H1 (cell line): ENCODE measurements around the gene ASTN2. TPM values are rescaled to one million over a fixed set of nuclear protein-coding genes. Genes with fewer than 3 reads are reported as not detected.

Experiments
- CTCF ChIA-PET: fragments of 300-600 bp; sonication (Branson Sonifier 250); formaldehyde crosslinking; loops from one replicate; lab custom pipeline; 2021; ENCODE audit not compliant: partially characterized antibody; lab: Charles Lee
- POLR2A ChIA-PET: fragments of 300-600 bp; sonication (Branson Sonifier 250); formaldehyde crosslinking; loops from one replicate; lab custom pipeline; 2021; ENCODE audit warnings: inconsistent platforms; ENCODE audit not compliant: partially characterized antibody; lab: Charles Lee
- DNase-seq, 2 experiments: peaks; one replicate each; pipeline versions ENCODE4 v3.0.0 to v3.0.0-alpha.2; 2010 to 2022; ENCODE audit warnings: low spot score in 2 of 2, low read depth in 1 of 2, mixed read lengths in 1 of 2
- FAIRE-seq: peaks from 2 replicates; lab custom pipeline; 2011; peaks lifted over from hg19 to GRCh38; lab: Jason Lieb, UNC
- H2AFZ ChIP-seq: 2 replicates; pipeline ENCODE4 v1.8.1; 2012; ENCODE audit warnings: low read length, inconsistent platforms
- H2AK5ac ChIP-seq: 2 replicates; pipeline ENCODE4 v1.6.1; 2013; ENCODE audit warnings: low read depth, low read length
- H2BK120ac ChIP-seq: replicated peaks from 2 replicates; pipeline ENCODE3; 2013; ENCODE audit warnings: low read depth, low read length, inconsistent platforms
- H2BK12ac ChIP-seq: 2 replicates; pipeline ENCODE4 v1.6.1; 2013; ENCODE audit warnings: low read depth, low read length
- H2BK15ac ChIP-seq: 2 replicates; pipeline ENCODE4 v1.6.1; 2013; ENCODE audit warnings: low read length
- H2BK20ac ChIP-seq: 2 replicates; pipeline ENCODE4 v1.6.1; 2013; ENCODE audit warnings: low read length
- H2BK5ac ChIP-seq: 2 replicates; pipeline ENCODE4 v1.6.1; 2013; ENCODE audit warnings: low read depth, low read length
- H3K14ac ChIP-seq: 2 replicates; pipeline ENCODE4 v1.6.1; 2013; ENCODE audit warnings: inconsistent platforms; ENCODE audit not compliant: insufficient read length
- H3K18ac ChIP-seq: 2 replicates; pipeline ENCODE4 v1.6.1; 2013; ENCODE audit warnings: low read length; ENCODE audit errors: extremely low read depth
- H3K23ac ChIP-seq: 2 replicates; pipeline ENCODE4 v1.6.1; 2013; ENCODE audit warnings: inconsistent platforms; ENCODE audit not compliant: insufficient read length
- H3K23me2 ChIP-seq: 2 replicates; pipeline ENCODE4 v1.6.1; 2013; ENCODE audit warnings: low read depth, low read length
- H3K27ac ChIP-seq: 2 replicates; pipeline ENCODE4 v1.6.1; 2011; ENCODE audit warnings: low read depth, low read length, inconsistent platforms
- H3K27me3 ChIP-seq, 4 experiments: replicated peaks in 1 of 4; 1 replicate in 1 of 4; 2 replicates in 3 of 4; pipeline versions ENCODE4 v1.6.1 to v1.8.1; 2011 to 2013; ENCODE audit warnings: low read length in 3 of 4, mild to moderate bottlenecking in 3 of 4, inconsistent platforms in 2 of 4, mixed read lengths in 2 of 4, moderate library complexity in 1 of 4; ENCODE audit not compliant: control insufficient read depth in 3 of 4, insufficient read depth in 3 of 4; ENCODE audit errors: extremely low read depth in 1 of 4
- H3K36me3 ChIP-seq, 4 experiments: 2 replicates each; pipeline versions ENCODE4 v1.6.1 to v1.8.1; 2011 to 2013; ENCODE audit warnings: mild to moderate bottlenecking in 4 of 4, low read length in 3 of 4, moderate library complexity in 2 of 4, control low read depth in 1 of 4, inconsistent platforms in 1 of 4; ENCODE audit not compliant: insufficient read depth in 4 of 4, control insufficient read depth in 2 of 4
- H3K4ac ChIP-seq: replicated peaks from 2 replicates; pipeline ENCODE3; 2013; ENCODE audit warnings: low read length, low read depth, mixed read lengths, inconsistent platforms; ENCODE audit not compliant: insufficient read length
- H3K4me1 ChIP-seq, 4 experiments: replicated peaks in 1 of 4; 1 replicate in 1 of 4; 2 replicates in 3 of 4; pipeline versions ENCODE4 v1.6.1 to v1.8.1; 2011 to 2013; ENCODE audit warnings: low read length in 3 of 4, inconsistent platforms in 2 of 4, mixed read lengths in 1 of 4; ENCODE audit not compliant: insufficient read depth in 4 of 4, control insufficient read depth in 3 of 4
- H3K4me2 ChIP-seq, 2 experiments: 2 replicates each; pipeline versions ENCODE4 v1.6.1 to v1.8.1; 2011 to 2013; ENCODE audit warnings: low read depth in 2 of 2, low read length in 2 of 2, control low read depth in 1 of 2, inconsistent platforms in 1 of 2, mild to moderate bottlenecking in 1 of 2; ENCODE audit not compliant: insufficient read depth in 1 of 2
- H3K4me3 ChIP-seq, 4 experiments: fragments of 200-600, 300-600 bp in 1 of 4; sonication (generic), shearing (Covaris generic), sonication (Bioruptor Twin) in 1 of 4; 2 replicates each; pipeline versions ENCODE4 v1.5.1 to v1.8.1; 2011 to 2016; ENCODE audit warnings: low read length in 4 of 4, low read depth in 3 of 4, control low read depth in 2 of 4, inconsistent platforms in 2 of 4, mild to moderate bottlenecking in 2 of 4, mixed read lengths in 1 of 4, moderate library complexity in 1 of 4; ENCODE audit not compliant: insufficient read depth in 2 of 4; ENCODE audit errors: extremely low read depth in 1 of 4
- H3K56ac ChIP-seq: replicated peaks from 2 replicates; pipeline ENCODE3; 2013; ENCODE audit warnings: low read depth, mild to moderate bottlenecking, mixed read lengths, low read length, inconsistent platforms; ENCODE audit not compliant: insufficient read length
- H3K79me1 ChIP-seq: 2 replicates; pipeline ENCODE4 v1.6.1; 2013; ENCODE audit warnings: low read depth, low read length, control low read depth
- H3K79me2 ChIP-seq, 2 experiments: 2 replicates each; pipeline versions ENCODE4 v1.6.1 to v1.8.1; 2012 to 2013; ENCODE audit warnings: low read length in 2 of 2, mild to moderate bottlenecking in 2 of 2, inconsistent platforms in 1 of 2; ENCODE audit not compliant: insufficient read depth in 2 of 2, control insufficient read depth in 1 of 2
- H3K9ac ChIP-seq, 4 experiments: replicated peaks in 1 of 4; 1 replicate in 1 of 4; 2 replicates in 3 of 4; pipeline versions ENCODE4 v1.6.1 to v1.8.1; 2011 to 2013; ENCODE audit warnings: low read depth in 3 of 4, low read length in 3 of 4, control low read depth in 2 of 4, mild to moderate bottlenecking in 2 of 4, moderate library complexity in 2 of 4, inconsistent platforms in 1 of 4; ENCODE audit errors: extremely low read depth in 1 of 4
- H3K9me3 ChIP-seq, 2 experiments: 2 replicates each; pipeline versions ENCODE4 v1.6.1 to v1.8.1; 2012 to 2013; ENCODE audit warnings: mild to moderate bottlenecking in 2 of 2, moderate library complexity in 2 of 2, control low read depth in 1 of 2, inconsistent platforms in 1 of 2, low read depth in 1 of 2, low read length in 1 of 2, mixed read lengths in 1 of 2; ENCODE audit not compliant: insufficient read depth in 2 of 2
- H4K20me1 ChIP-seq, 2 experiments: replicated peaks in 1 of 2; 2 replicates each; pipeline versions ENCODE3 to v1.8.1; 2011 to 2013; ENCODE audit warnings: inconsistent platforms in 2 of 2, low read length in 2 of 2, mild to moderate bottlenecking in 1 of 2; ENCODE audit not compliant: insufficient read depth in 2 of 2, control insufficient read depth in 1 of 2
- H4K5ac ChIP-seq: 2 replicates; pipeline ENCODE4 v1.6.1; 2013; ENCODE audit warnings: low read length, low read depth, mixed read lengths, inconsistent platforms; ENCODE audit not compliant: insufficient read length
- H4K8ac ChIP-seq: 2 replicates; pipeline ENCODE4 v1.8.0; 2013; ENCODE audit warnings: mild to moderate bottlenecking, moderate library complexity, low read length, inconsistent platforms; ENCODE audit not compliant: insufficient read depth; ENCODE audit errors: extremely low read depth
- H4K91ac ChIP-seq: replicated peaks from 2 replicates; pipeline ENCODE3; 2013; ENCODE audit warnings: low read length, mixed read lengths, inconsistent platforms; ENCODE audit not compliant: insufficient read length
- BCL11A ChIP-seq, 2 experiments: IDR thresholded peaks; one replicate each; pipeline ENCODE4 v1.6.1; 2011; ENCODE audit warnings: low read depth in 2 of 2, low read length in 2 of 2, mild to moderate bottlenecking in 2 of 2
- CREB1 ChIP-seq: IDR thresholded peaks from 2 replicates; pipeline ENCODE4 v1.6.1; 2012; ENCODE audit warnings: inconsistent platforms
- JUN ChIP-seq: IDR thresholded peaks from 2 replicates; pipeline ENCODE4 v1.6.1; 2011; ENCODE audit warnings: low read depth, mild to moderate bottlenecking, improper control_type of control experiment, low read length
- SP1 ChIP-seq: IDR thresholded peaks from 2 replicates; pipeline ENCODE4 v1.6.1; 2011; ENCODE audit warnings: low read depth, low read length
- SP2 ChIP-seq: IDR thresholded peaks from 2 replicates; pipeline ENCODE4 v1.6.1; 2012; ENCODE audit warnings: mild to moderate bottlenecking, low read length, inconsistent platforms
- TEAD4 ChIP-seq: IDR thresholded peaks from 2 replicates; pipeline ENCODE4 v1.6.1; 2012; ENCODE audit warnings: low read depth, low read length, inconsistent platforms, mixed read lengths
- WGBS, 2 experiments: shearing (Covaris generic) in 1 of 2; methylation state at CpG; one replicate each; pipeline versions ENCODE4 v1.1.6 to v1.1.7; 2013 to 2015; ENCODE audit warnings: low lambda C conversion rate in 2 of 2, mixed read lengths in 2 of 2, inconsistent platforms in 1 of 2, low coverage in 1 of 2, missing lambda C conversion rate in 1 of 2; ENCODE audit not compliant: insufficient replicate concordance in 2 of 2, insufficient coverage in 1 of 2, insufficient read length in 1 of 2; ENCODE audit errors: extremely low coverage in 1 of 2, missing lambda C conversion rate in 1 of 2; 5-methylcytosine and 5-hydroxymethylcytosine counted together
- polyA plus RNA-seq, 7 experiments: library from polyadenylated mRNA; depleted of rRNA in 3 of 7; stranded (reverse) in 5 of 7; unstranded in 2 of 7; fragments of >200 nt in 5 of 7; fragments of 200-250 nt in 2 of 7; gene quantifications; 1 replicate in 5 of 7; 2 replicates in 1 of 7; 4 replicates in 1 of 7; pipeline versions ENCODE4 v1.2.1 to v1.2.3, GENCODE V29; 2011 to 2013; ENCODE audit warnings: missing spikeins in 2 of 7, mixed read lengths in 2 of 7
- total RNA-seq: library from RNA; stranded (reverse); fragmentation: NEBNext Ultra II Directional; extraction: Animal tissue kit (Norgen Biotek cat#: 25700); gene quantifications from 2 replicates; pipeline ENCODE4 v1.2.1, GENCODE V29; 2021

Gene ASTN2
- total and polyA plus RNA-seq, 2 of the 8 experiments (the other 6 are each of a cell fraction or from before 2014, with no cell fraction given), result 8.2 to 13.7 TPM

GRCh38 chr9:116796669-116797068 is 618.2 kb downstream of the ASTN2 start:
- no peak overlapping the region for H2AFZ ChIP-seq
- H3K27me3 ChIP-seq, result no peaks in the 10 kb centered on the region
- H2BK15ac ChIP-seq, result no peak overlapping the region
- H3K4me3 ChIP-seq, result no peak overlapping the region
- no peak overlapping the region for H4K91ac ChIP-seq
- no peaks in the 10 kb centered on the region for H3K23me2 ChIP-seq
- H3K27ac ChIP-seq, result no peak overlapping the region
- H3K14ac ChIP-seq, result no peak overlapping the region
- no peak for FAIRE-seq
- H3K4me2 ChIP-seq, result no peak overlapping the region
- H2BK20ac ChIP-seq, result no peak overlapping the region
- H3K4ac ChIP-seq, result no peak overlapping the region
- H2AK5ac ChIP-seq, result no peak overlapping the region
- H3K56ac ChIP-seq, result no peak overlapping the region
- no peaks in the 10 kb centered on the region for H4K20me1 ChIP-seq
- no peak overlapping the region for H4K5ac ChIP-seq
- H3K9me3 ChIP-seq, result no peaks in the 10 kb centered on the region
- H2BK12ac ChIP-seq, result no peak overlapping the region
- no peak overlapping the region for H4K8ac ChIP-seq
- POLR2A ChIA-PET, result no interaction called here
- TF ChIP-seq SP1 (no peak), JUN (no peak), BCL11A (IDR thresholded peaks at IDR 0.05; ENCODE audit: low read depth in 2 of 2, low read length in 2 of 2) (no peak), CREB1 (no peak), TEAD4 (0 out of 2 replicates have a peak, but pooled peaks have one; percentile 58), SP2 (no peak)
- TF ChIP-seq, all 59 proteins: peak for 1
- CTCF ChIA-PET, result interaction anchor here (0.5 to 3.3 kb wide), 4 partner anchors 16 to 64 kb away, joined by 3 to 12 read pairs (median 4); no protein-coding TSS in a partner anchor
- no peak overlapping the region for H3K18ac ChIP-seq
- peaks cover 0 to 12% (median 9%) of the 10 kb centered on the region in 4 experiments; a peak in 5 of 7 replicates for H3K4me1 ChIP-seq
- no peak for DNase-seq
- no peaks in the 10 kb centered on the region for H3K36me3 ChIP-seq
- H3K23ac ChIP-seq, result no peak overlapping the region
- 100% methylated on average over 1 of the region's 1 CpG; no CpG with 5 or more reads in 1 of the 2 experiments for WGBS, 2 experiments
- H3K79me1 ChIP-seq, result no peaks in the 10 kb centered on the region
- no peak overlapping the region for H3K9ac ChIP-seq
- H3K79me2 ChIP-seq, result no peaks in the 10 kb centered on the region
- H2BK5ac ChIP-seq, result no peak overlapping the region
- no peak overlapping the region for H2BK120ac ChIP-seq
